Activated naive CD8-positive, alpha-beta T cell treated with anti-CD3 and anti-CD28 coated beads, Interleukin-2, amount 10 ng/mL, durations not matched to agents 7 days and 5 days (primary cell): ENCODE data around the gene TFAP2A. TPM values are rescaled to one million over a fixed set of nuclear protein-coding genes. Genes with fewer than 3 reads are reported as not detected.

Experiments used
- ATAC-seq: fragments of 150-1000 bp; cut with Tn5 transposase; one replicate; pipeline ENCODE4 v1.10.0; 2021; ENCODE audit warnings: low read depth, moderate library complexity
- POLR2A ChIA-PET: fragments of 350-600 bp; sonication (Branson Sonifier 250); formaldehyde crosslinking; loops from one replicate; lab custom pipeline; 2021; ENCODE audit warnings: antibody characterized with exemption; lab: Charles Lee
- DNase-seq: peaks from one replicate; pipeline ENCODE4 v3.0.0; 2021
- H3K27ac Mint-ChIP-seq: one replicate; pipeline ENCODE4 v1.8.0; 2022; ENCODE audit warnings: mild to moderate bottlenecking, mixed read lengths
- H3K27me3 Mint-ChIP-seq: one replicate; pipeline ENCODE4 v1.8.0; 2022; ENCODE audit warnings: mild to moderate bottlenecking, moderate library complexity, mixed read lengths
- H3K36me3 Mint-ChIP-seq: one replicate; pipeline ENCODE4 v1.8.0; 2021; ENCODE audit warnings: mild to moderate bottlenecking, mixed read lengths
- H3K4me1 Mint-ChIP-seq: one replicate; pipeline ENCODE4 v1.8.0; 2021; ENCODE audit warnings: mixed read lengths
- H3K4me3 Mint-ChIP-seq: one replicate; pipeline ENCODE4 v1.8.0; 2022; ENCODE audit warnings: mild to moderate bottlenecking, moderate library complexity, mixed read lengths
- H3K9me3 Mint-ChIP-seq: one replicate; pipeline ENCODE4 v1.8.0; 2021; ENCODE audit warnings: mixed read lengths
- total RNA-seq, 2 experiments: library from RNA; stranded (reverse); gene quantifications; one replicate each; pipeline ENCODE4 v1.2.3, GENCODE V29; 2021

The TFAP2A gene
- total RNA-seq, 2 experiments from 2014 or later: not detected

GRCh38 chr6:10396785-10397184, 18.1 kb downstream of the TFAP2A start:
- ATAC-seq: no peak
- Mint-ChIP-seq H3K9me3 (peaks cover 9% of the 10 kb centered on the region), H3K27me3 (peaks cover 91% of the 10 kb centered on the region), H3K36me3 (no peaks in the 10 kb centered on the region), H3K27ac (no peak overlapping the region), H3K4me1 (peaks cover 4% of the 10 kb centered on the region), H3K4me3 (no peak overlapping the region)
- no peak for DNase-seq
- POLR2A ChIA-PET: no interaction called here

GRCh38 chr6:10395704-10396546, 18.9 kb downstream of the TFAP2A start:
- POLR2A ChIA-PET: no interaction called here
- H3K27me3 Mint-ChIP-seq: peaks cover 91% of the 10 kb centered on the region
- peaks cover 10% of the 10 kb centered on the region for H3K9me3 Mint-ChIP-seq
- ATAC-seq (no peak), DNase-seq (no peak)
- no peak overlapping the region for H3K4me3 Mint-ChIP-seq
- no peaks in the 10 kb centered on the region for H3K36me3 Mint-ChIP-seq
- no peak overlapping the region for H3K27ac Mint-ChIP-seq
- peaks cover 4% of the 10 kb centered on the region for H3K4me1 Mint-ChIP-seq

GRCh38 chr6:10395171-10395703, 19.6 kb downstream of the TFAP2A start:
- Mint-ChIP-seq H3K27me3 (peaks cover 93% of the 10 kb centered on the region), H3K4me3 (no peak overlapping the region), H3K9me3 (peaks cover 12% of the 10 kb centered on the region), H3K4me1 (peaks cover 4% of the 10 kb centered on the region), H3K27ac (no peak overlapping the region), H3K36me3 (peaks cover 3% of the 10 kb centered on the region)
- ATAC-seq (no peak), DNase-seq (no peak)
- POLR2A ChIA-PET: no interaction called here

DNA sequence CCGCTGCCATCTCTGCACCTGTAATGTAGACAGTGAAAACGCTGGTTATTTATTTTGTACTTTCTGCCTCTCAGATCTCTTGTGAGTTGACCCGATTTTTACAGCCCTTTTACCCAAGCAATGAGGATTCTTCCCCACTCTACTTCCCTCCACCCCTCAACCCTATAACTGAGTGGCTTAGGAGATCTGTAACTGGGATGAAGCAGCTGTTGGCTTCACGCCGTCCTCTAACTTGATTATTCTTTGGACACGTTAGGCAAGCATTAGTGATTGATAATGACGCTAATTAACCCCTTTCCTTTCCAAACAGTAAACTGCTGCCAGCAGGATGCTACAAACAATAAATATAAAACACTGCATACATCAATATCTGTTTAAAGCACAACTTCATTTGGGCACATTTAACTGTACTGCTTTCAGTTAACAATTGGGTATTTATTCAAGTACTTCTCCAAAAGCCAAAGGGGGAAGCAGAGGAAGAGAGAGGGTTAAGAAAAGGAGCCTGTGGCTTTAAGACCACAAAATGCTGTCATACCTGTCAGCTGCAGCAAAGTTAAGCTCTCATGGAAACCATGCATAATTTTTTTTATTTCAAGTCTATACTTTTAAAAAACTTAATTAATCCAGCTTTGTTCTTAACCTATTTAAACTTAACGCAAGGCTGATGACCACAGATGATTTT, 21.2 kb downstream of the TFAP2A start:
- peaks cover 14% of the 10 kb centered on the region for H3K9me3 Mint-ChIP-seq
- peaks cover 8% of the 10 kb centered on the region for H3K36me3 Mint-ChIP-seq
- peaks cover 95% of the 10 kb centered on the region for H3K27me3 Mint-ChIP-seq
- H3K4me3 Mint-ChIP-seq: no peak overlapping the region
- peaks cover 4% of the 10 kb centered on the region for H3K4me1 Mint-ChIP-seq
- no peak overlapping the region for H3K27ac Mint-ChIP-seq
- no peak for DNase-seq
- POLR2A ChIA-PET: no interaction called here
- ATAC-seq: no peak

GRCh38 chr6:10391799-10392198, 23.1 kb downstream of the TFAP2A start:
- peaks cover 92% of the 10 kb centered on the region for H3K27me3 Mint-ChIP-seq
- H3K27ac Mint-ChIP-seq: no peak overlapping the region
- peaks cover 4% of the 10 kb centered on the region for H3K4me1 Mint-ChIP-seq
- ATAC-seq (no peak), DNase-seq (no peak)
- peaks cover 12% of the 10 kb centered on the region for H3K9me3 Mint-ChIP-seq
- POLR2A ChIA-PET: no interaction called here
- H3K4me3 Mint-ChIP-seq: no peak overlapping the region
- peaks cover 8% of the 10 kb centered on the region for H3K36me3 Mint-ChIP-seq

GRCh38 chr6:10391299-10391630, 23.6 kb downstream of the TFAP2A start:
- no peak for DNase-seq
- POLR2A ChIA-PET: no interaction called here
- Mint-ChIP-seq H3K27ac (no peak overlapping the region), H3K27me3 (peaks cover 95% of the 10 kb centered on the region), H3K4me1 (peaks cover 4% of the 10 kb centered on the region), H3K9me3 (peaks cover 12% of the 10 kb centered on the region), H3K36me3 (peaks cover 8% of the 10 kb centered on the region), H3K4me3 (no peak overlapping the region)
- ATAC-seq: no peak

- ATAC-seq (no peak), DNase-seq (no peak)
- POLR2A ChIA-PET: no interaction called here
- Mint-ChIP-seq H3K36me3 (peaks cover 8% of the 10 kb centered on the region), H3K9me3 (peaks cover 12% of the 10 kb centered on the region), H3K4me1 (peaks cover 4% of the 10 kb centered on the region), H3K27ac (peak overlapping the region; percentile 56), H3K27me3 (peaks cover 95% of the 10 kb centered on the region), H3K4me3 (no peak overlapping the region)
Observed at GRCh38 chr6:10390495-10391298, 24.2 kb downstream of the TFAP2A start.

DNA sequence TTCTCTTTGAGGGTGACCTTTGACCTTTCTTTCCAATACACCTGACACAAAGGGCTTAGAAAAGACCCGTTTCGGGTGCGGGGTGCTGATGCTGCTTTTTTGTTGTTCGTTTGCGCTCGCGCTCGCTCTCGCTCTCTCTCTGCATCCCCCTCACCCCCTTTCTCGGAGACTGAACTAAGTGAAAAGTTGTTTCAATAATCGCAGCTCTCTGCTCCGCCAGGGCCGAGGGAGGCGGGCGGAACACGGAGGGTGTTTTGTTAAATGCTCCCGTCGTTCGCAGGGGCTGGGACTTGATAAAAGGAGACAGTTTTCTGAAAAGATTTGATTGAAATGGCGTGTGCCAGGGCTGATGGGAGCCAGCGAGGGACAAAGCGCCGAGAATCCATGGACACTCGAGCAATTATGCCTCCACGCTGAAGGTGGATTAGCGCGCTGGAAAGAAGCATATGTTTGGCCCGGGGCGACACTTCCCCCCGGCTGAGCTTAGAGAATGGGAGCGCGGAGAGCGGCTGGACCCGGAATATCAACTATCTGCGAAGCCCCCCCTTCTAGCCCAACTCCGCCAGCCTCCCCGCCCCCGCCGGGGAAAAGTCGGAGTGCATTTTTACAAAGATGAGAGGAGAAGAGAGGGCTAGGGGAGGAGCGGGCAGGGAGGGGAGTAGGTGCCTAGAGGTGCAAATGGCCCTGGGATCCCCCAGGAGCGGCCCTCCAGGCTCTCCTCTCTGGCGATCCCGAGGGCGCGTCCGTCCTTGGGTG, 25.0 kb downstream of the TFAP2A start:
- H3K27me3 Mint-ChIP-seq: peaks cover 94% of the 10 kb centered on the region
- ATAC-seq: no peak
- peak overlapping the region; percentile 50 for H3K27ac Mint-ChIP-seq
- no peak for DNase-seq
- H3K4me1 Mint-ChIP-seq: peaks cover 4% of the 10 kb centered on the region
- POLR2A ChIA-PET: no interaction called here
- H3K4me3 Mint-ChIP-seq: no peak overlapping the region
- H3K9me3 Mint-ChIP-seq: peaks cover 12% of the 10 kb centered on the region
- peaks cover 8% of the 10 kb centered on the region for H3K36me3 Mint-ChIP-seq

DNA sequence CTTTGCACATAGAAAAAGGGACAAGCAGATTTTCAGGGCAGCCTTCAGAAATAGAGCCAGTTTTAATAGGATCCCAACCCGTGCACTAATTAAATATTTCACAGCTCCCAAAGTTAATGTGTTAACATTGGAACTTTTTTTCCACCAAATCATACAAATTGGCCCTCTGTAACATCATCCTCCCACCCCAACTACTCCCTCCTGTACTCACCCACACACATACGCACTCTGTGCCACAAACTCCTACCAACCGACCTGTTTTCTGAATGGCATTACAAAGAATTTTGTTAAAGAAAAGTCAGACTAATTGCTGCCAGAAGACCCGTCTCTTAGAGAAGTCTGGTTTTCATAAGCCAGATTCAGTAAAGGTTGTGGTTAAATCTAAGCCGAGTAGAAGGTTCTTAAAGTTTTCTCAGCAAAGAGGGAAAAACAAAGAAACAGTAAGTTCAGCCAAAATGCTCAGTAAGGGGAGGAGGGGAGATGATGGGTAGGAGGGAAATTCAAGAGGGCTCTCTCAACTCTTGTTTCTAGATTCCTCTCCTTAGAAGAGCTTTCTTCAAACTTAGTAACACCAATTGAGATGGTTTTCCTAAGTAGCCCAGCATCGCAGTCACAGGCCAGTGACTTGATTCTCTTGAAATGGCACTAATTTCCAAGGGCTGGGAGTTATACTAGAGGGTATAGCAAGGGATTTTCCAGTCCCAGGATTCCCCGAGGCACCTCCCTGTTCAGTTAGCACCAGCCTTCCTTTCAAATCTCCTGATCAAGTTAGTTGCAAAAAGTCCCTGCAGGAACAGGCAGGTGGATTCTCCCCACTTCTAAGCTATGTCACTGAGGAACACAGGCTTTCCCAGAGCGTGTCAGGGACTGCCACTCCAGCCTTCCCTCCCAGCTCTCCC, 27.9 kb downstream of the TFAP2A start:
- Mint-ChIP-seq H3K9me3 (peaks cover 8% of the 10 kb centered on the region), H3K4me3 (no peak overlapping the region), H3K36me3 (peaks cover 10% of the 10 kb centered on the region), H3K4me1 (peaks cover 2% of the 10 kb centered on the region), H3K27ac (no peak overlapping the region), H3K27me3 (peaks cover 89% of the 10 kb centered on the region)
- POLR2A ChIA-PET: no interaction called here
- DNase-seq (no peak), ATAC-seq (no peak)

- DNase-seq (no peak), ATAC-seq (no peak)
- H3K4me3 Mint-ChIP-seq: no peak overlapping the region
- H3K27me3 Mint-ChIP-seq: peaks cover 88% of the 10 kb centered on the region
- H3K9me3 Mint-ChIP-seq: peaks cover 7% of the 10 kb centered on the region
- H3K36me3 Mint-ChIP-seq: peaks cover 10% of the 10 kb centered on the region
- POLR2A ChIA-PET: no interaction called here
- no peak overlapping the region for H3K27ac Mint-ChIP-seq
- peaks cover 2% of the 10 kb centered on the region for H3K4me1 Mint-ChIP-seq
Observed at GRCh38 chr6:10386220-10386619, 28.7 kb downstream of the TFAP2A start.

- Mint-ChIP-seq H3K36me3 (peaks cover 10% of the 10 kb centered on the region), H3K4me1 (peaks cover 2% of the 10 kb centered on the region), H3K27me3 (peaks cover 88% of the 10 kb centered on the region), H3K4me3 (no peak overlapping the region), H3K9me3 (peaks cover 5% of the 10 kb centered on the region), H3K27ac (no peak overlapping the region)
- POLR2A ChIA-PET: no interaction called here
- ATAC-seq (no peak), DNase-seq (no peak)
Observed at GRCh38 chr6:10385524-10386132, 29.2 kb downstream of the TFAP2A start.
